Erythroblast (primary cell): ENCODE measurements around the gene ANKFN1.

Experiments used
- GATA1 ChIP-seq: IDR thresholded peaks from 2 replicates; pipeline ENCODE4 v1.6.1; 2011; ENCODE audit warnings: low read depth, mild to moderate bottlenecking, control low read depth, low read length, moderate library complexity
- POLR2A ChIP-seq: IDR thresholded peaks from 2 replicates; pipeline ENCODE4 v1.6.1; 2011; ENCODE audit warnings: mild to moderate bottlenecking, low read length

DNA sequence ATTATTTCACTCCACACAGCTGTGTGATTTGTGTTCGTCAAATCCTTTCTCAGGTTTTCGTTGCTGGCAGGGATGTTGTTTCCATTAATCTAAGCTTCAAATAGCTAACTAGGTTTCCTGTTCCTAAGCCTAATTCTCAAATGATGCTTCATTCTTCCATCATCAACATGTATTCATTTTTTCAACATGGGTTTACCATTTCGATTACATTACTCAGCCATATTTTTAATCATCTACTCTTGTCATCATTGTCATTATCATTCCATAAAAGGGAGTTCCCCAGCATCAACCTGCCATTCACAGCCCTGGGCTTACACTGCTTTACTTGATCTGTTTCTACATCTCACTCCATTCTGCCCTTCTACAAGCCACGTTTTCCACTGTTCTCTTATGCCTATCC, 33.3 kb upstream of the ANKFN1 start:
- no peak for TF ChIP-seq POLR2A
- no peak for TF ChIP-seq GATA1
